Myocyte (in vitro differentiated cells): Measurements from ENCODE around the gene ITGB1BP1. TPM values are rescaled to one million over a fixed set of nuclear protein-coding genes. Genes with fewer than 3 reads are reported as not detected.
A peak's percentile ranks its signal among the peaks of the same experiment; 100 is the strongest.
"Not testable (repeated sequence)": the region's sequence is repeated elsewhere in the genome, so short reads cannot be mapped to it uniquely, and the experiment has no call there.

Experiments used
- DNase-seq: peaks from one replicate; pipeline ENCODE4 v3.0.0-alpha.2; 2012; ENCODE audit warnings: low read depth
- total RNA-seq: library from RNA; depleted of rRNA; stranded (reverse); fragments of >200 nt; gene quantifications from 2 replicates; pipeline ENCODE4 v1.2.3, GENCODE V29; 2014

ITGB1BP1 gene
- total RNA-seq, 1 donor from 2014 or later, result 45.9 TPM

DNA sequence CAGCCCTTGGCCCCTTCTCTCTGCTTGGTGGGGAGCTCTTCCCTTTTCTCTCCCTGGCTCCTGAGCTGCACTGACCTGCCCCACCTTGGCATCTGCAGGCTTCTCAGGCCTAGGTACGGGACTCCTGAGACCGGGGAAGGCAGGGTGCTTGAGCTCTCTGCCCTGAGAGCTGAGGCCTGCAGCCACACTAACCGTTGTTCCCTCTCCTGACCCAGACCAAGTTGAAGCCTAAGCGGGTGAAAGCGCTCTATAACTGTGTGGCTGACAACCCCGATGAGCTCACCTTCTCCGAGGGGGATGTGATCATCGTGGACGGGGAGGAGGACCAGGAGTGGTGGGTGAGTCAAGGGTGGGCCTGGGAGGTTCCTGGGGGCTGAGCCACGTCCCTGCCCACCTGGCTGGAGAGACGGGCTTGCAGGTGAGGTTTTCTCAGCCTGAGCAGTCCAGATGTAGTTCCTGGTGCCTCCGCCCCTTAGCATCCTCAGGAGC, 22.2 kb downstream of the ITGB1BP1 start:
- no peak for DNase-seq

DNA sequence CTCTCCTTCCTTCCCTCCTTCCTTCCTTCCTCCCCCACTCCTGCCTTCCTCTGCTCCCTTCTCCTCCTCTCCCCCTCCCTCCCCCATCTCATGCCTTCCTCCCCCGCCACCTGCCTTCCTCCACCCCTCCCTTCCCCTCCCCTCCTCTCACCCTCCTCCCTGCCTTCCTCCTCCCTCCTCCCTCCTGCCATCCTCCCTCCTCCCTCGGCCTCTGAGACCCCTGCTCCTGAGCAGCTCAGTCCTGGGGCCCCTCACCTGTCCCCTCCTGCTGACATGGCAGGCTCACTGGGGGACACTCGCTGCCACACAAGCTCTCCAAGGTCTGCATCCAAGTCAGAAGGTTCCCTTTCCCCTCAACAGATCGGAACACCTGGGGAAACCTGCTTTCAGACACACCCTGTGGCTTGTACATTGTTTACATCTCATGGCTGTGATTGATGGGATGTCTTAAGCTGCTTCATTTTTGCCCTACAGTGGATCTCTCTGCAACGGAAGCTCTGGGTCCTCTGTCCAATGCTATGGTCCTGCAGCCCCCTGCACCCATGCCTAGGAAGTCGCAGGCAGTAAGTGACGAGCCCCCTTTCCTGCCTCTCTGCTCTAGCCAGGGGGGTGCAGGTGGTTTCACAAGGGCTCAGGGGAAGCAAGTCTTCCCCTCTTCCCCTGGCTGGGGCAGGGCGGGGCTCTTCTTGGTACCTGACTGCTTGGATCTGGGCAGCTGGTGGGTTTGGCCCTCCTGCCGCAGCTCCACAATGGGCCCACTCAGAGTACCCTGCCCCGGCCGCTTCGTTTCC, 22.9 kb downstream of the ITGB1BP1 start:
- DNase-seq, result no peak

DNA sequence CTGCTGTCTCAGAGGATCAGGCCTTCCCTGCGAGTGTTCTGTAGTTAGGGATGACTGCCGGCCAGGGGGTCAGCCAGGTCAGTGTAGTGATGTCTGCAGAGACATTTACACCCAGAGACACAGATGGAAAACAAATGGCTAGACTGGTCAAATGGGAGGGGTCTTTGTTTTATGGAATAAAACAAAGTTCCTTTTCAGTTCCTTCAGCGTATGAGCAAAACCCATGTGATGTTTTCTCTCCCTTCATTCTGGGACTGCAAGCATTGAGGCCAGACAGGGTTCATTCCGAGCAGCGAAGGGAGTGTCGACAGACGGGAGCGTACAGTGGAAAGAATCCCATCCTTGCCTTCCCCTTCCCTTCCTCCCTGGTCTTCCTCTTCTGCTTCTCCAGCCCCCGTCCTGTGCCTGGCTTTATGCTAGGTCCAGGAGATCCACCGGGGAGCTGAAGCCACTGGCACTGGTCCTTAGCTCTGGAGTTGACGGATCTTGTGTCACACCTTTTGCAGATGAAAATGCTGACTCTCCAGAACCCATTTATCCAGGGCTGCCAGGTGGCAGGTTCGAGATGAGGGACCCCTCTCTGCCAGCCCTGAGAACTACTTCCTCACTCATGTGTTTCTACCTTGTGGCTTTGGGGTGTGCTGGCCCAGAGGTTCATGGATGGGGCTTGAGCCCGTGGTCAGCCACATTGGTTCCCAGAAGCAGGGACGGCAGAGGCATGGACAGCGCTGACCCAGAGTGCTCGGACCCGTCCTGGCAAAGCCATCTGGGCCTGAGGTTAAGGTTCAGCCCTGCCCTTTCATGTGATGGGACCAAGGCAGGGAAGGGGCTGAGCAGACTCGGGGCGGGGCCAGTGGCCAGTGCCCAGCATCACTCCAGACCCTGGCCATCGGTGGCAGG, 24.2 kb downstream of the ITGB1BP1 start:
- DNase-seq, result no peak

DNA sequence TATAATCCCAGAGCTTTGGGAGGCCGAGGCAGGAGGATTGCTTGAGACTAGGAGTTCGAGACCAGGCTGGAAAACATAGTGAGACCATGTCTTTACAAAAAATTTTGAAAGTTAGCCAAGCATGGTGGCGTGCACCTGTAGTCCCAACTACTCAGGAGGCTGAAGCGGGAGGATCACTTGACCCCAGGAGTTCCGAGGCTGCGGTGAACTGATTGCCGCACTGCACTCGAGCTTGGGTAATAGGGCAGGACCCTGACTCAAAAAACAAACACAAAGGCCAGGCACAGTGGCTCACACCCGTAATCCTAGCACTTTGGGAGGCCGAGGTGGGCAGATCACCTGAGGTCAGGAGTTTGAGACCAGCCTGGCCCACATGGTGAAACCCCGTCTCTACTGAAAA, 25.1 kb downstream of the ITGB1BP1 start:
- DNase-seq, result not testable (repeated sequence)

DNA sequence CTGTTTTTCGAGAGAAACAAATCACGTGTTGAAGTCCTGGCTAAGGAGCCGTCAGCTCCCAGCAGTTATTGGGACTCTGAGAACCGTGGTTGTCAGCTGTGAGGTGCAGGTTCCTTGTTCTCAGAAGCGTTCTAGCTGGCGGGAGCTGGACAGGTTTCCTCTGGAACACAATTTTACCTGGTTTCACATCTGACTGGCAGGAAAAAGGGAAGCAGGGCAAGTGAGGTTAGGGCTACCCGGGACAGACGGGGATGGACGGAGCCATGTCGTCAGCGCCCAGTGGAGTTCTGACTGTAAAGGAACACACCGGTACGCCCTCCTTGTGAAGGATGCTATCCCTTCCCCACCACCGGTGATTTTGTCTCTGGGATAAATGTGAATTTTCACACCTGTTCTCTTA, 26.1 kb downstream of the ITGB1BP1 start:
- no peak for DNase-seq

DNA sequence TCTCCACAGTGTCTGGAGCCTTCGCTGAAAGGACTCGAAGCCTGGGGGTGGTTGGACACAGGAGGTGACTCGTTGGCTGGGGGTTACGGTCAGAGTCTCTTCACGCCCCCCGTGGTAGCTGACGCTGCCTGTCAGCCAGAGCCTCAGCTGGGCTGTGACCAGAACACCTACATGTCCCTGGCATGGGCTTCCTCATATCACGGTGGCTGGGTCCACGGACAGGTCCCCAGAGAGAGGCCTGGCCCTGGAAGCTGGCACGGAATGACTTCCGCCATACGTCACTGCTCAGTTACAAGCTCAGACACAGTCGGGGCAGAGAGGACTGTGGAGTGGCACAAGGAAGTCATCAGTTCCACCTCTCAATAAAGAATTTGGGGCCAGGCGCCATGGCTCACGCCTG, 28.5 kb downstream of the ITGB1BP1 start:
- no peak for DNase-seq

DNA sequence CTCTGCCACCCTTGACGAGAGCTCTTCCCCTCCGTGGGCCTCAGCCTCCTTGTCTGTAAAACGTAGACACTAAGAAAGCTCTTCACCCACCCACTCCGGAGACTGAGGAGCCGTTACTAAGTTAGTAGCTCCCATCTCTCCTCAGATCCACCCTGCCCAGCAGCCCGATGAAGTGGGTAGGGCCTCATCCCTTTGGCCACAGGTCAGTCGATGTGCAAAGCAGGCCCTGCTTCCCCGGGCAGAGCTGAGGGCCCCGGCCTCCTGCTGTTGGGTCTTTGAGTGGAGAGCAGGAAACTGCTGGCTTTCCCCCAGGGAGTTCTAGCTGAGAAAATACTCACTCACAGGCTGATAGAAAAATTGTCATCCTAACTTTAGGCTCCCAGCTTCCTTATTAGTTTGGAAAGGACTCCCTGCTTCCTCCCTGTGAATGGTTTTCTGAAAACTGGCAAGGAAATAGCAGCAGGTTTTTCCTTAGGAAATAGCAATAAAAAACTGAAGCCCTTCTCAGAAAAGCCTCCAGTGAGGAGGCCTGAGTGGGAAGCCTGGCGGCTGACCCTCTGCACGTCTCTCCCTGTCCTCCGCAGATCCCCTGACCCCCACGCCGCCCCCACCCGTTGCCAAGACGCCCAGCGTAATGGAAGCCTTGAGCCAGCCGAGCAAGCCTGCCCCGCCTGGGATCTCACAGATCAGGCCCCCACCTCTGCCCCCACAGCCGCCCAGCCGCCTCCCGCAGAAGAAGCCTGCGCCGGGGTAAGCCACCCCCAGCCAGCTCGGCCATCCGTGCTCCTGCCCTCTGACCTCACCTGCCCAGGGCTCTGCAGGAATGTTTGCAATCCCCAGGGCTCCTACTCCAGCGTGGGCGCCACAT, 30.2 kb downstream of the ITGB1BP1 start:
- DNase-seq, result no peak

DNA sequence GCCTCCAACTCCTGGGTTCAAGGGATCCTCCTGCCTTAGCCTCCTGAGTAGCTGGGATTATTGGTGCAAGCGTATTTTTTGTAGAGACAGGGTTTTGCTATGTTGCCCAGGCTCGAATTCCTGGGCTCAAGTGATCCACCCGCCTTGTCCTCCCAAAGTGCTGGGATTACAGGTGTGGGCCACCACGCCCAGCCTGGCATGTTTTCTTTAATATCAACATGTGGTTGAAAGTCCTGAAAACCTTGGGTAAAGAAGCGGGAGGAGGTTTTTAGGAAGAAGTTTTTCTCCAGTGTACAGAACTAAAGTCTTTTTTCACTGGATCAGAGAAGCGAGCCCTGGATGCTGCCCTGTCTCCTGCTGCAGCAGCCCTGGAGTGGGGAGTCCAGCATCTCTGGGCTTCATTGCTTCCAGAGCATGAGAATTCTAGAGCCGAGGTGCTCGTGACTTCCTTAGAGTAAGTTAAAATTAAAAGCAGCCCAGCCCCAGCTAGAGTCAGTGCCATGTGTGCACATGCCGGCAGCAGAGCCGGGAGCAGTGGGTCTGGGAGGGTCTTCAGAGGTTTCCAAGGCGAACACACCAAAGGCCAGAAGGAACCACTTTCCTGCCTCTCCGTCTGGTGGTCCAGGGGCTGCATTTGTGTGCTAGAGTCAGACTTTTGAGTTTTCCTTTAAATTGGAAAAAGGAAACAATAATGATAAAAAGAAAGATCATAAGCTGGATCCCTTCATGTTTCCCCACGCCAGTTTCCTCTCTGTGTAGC, 31.2 kb downstream of the ITGB1BP1 start:
- no peak for DNase-seq

DNA sequence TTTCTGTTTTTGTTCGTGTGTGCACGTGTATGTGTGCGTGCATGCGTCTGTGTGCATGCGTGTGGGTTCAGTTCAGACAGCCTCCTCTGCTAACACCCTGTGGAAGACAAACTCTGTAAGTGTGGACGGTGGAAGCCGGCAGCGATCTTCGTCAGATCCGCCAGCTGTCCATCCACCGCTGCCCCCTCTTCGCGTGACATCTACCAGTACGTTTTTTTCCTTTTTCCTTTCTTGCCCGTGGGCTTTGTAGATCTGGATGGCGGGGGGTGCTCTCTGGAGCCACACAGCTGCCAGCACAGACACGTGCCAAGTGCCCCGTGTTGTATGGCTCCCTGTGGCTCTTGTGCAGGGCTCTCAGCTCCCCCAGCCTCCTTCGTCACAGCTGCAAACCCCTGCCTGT, 32.3 kb downstream of the ITGB1BP1 start:
- DNase-seq, result no peak

DNA sequence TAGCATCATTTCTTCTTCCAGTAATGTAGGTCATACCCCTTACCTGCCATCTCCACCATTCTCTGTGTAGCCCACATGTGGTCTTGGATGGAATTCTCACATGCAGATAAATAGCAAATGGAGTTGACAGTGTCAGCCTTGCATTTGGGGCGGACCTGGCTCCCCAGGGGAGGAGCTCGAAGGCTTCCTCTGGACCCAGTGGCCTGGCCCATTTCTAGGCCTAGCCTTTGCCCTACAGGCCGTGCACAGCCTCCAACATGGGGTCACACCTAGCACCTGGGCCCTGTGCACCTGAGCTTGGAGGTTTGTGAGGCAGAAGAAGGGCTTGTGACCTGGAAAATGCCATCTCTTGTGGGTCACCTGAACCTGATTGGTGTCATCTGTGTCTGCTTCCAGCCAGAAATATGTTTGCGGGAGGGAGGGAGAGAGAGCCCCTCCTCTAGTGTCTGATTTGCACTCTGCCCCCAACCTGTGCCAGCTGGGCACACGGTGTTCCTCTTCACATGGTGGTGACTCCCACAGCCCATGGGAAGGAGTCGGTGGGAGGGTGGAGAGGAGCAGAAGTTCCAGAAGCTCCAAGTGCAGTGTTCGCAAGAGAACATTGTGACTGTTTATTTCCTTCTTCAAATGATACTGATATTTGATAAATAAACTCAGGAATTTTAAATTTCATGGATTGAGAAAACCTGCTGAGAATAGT, 33.0 kb downstream of the ITGB1BP1 start:
- no peak for DNase-seq

DNA sequence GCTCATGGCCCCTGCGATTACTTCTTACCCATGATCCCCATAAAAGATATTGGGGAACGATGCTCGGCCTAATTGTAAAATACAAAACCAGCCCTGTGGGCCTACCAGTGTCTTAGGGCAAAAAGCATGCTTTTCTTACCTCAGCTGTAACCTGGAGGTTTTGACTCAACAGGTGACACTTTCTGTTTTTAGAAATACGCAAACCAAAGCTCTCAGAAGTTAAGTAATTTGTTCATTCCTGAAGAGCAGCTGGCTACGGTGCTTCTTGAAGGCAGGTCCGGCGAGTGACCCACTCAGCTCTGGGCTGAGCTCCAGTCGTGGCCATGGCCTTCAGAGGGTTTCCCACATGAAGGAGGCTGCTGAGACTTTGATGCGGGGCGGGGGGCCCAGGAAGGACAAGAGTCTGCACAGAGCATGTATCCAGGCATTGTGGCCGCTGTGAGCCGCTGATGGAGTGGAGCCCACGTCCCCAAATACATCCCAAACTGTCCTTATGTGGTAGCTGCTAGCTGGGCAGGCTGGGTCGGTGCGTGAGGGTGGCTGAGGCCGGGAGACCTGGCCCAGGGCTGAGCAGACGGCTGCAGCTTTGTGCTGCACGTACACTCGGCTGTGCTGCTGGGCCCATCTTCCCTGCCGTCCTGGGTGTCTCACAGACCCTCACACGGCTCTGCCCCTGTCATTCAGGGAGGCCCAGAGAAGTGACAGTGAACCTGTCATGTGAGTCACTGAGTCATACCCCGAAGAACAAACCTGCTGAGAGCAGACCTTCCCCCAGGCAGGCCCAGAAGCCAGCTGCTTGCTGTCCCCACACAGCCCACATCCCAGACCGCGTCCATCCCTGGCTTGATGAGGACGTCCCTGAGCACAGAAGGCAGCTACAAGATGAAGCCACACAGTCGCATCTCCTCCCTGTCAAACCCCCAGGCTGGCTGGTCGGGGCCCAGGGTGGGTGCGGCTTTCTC, 34.1 kb downstream of the ITGB1BP1 start:
- DNase-seq, result peak; percentile 86

DNA sequence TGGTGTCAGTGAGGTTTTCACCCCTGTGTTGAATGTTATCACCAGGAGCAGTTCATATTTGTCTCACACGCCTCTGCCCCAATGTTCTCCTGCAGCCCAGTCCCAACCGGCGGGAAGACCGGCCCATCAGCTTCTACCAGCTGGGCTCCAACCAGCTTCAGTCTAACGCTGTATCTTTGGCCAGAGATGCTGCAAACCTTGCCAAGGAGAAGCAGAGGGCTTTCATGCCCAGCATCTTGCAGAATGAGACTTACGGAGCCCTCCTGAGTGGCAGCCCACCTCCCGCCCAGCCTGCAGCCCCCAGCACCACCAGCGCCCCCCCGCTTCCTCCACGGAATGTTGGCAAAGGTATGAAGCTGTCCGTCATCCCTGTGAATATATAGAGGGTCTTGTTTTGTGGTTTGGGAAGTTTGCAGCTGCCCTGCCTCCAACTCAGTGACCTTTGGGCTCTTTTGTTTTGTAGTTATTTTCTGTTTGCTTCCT, 35.1 kb downstream of the ITGB1BP1 start:
- no peak for DNase-seq

DNA sequence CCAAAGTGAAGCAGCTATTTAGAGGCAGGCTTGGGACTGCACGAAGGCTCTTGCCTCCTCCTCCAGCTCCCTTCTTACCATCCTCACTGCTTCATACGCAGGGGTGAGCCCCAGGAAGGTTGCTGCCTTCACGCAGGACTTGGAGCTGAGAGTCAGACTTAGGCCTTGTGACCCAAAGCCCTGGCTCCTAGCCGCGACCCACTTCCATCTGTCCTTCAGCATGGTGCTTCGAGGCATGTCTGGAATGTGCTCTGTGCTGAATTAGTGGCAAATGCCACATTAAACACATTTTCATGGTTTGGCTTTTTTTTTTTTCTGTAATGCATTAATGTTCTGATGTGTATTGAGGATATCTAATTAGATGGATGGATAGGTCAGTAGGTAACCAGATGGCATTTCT, 37.5 kb downstream of the ITGB1BP1 start:
- DNase-seq, result peak; percentile 63

DNA sequence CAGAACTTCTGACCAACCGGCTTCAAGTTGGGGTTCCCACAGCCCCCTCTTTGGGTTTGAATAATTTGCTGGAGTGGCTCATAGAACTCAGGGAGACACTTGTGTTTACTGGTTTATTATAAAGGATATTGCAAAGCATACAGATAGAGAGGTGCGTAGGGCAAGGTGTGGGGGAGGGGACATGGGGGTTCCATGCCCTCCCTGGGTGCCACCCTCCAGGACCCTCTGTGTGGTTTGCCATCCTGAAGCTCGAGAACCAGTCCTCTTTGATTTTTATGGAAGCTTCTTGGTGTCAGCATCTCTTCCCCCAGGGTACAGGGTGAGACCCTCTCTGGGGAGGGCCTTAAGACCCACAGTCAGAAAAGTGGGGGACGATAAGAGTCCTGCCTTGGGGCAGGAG, 38.8 kb downstream of the ITGB1BP1 start:
- no peak for DNase-seq

DNA sequence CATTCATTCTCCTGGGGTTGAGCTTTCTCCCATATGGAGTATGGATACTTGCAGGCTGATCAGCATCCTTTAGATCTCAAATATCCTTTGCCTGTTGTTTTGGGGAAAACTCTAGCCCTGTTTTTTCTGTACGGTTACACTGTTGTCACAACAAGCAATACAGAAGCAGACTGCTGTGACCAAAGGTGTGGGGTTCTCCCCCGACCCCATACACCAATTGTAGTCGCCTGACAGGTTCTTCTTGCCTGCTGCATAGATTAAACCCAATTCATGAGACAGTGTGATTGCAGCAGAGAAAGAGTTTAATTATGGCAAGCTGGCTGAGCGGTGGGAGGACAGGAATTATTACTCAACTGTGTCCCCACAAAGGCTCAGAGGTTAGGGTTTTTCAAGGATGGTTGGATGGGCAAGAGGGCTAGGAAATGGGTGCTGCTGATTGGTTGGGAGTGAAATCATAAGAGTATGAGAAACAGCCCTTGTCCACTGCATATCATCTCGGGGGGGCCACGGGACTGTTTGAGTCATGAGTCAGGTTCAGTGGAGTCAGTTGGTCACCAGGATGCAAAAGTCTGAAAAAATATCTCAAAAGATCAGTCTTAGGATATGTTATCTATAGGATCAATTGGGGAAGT, 40.6 kb downstream of the ITGB1BP1 start:
- no peak for DNase-seq

DNA sequence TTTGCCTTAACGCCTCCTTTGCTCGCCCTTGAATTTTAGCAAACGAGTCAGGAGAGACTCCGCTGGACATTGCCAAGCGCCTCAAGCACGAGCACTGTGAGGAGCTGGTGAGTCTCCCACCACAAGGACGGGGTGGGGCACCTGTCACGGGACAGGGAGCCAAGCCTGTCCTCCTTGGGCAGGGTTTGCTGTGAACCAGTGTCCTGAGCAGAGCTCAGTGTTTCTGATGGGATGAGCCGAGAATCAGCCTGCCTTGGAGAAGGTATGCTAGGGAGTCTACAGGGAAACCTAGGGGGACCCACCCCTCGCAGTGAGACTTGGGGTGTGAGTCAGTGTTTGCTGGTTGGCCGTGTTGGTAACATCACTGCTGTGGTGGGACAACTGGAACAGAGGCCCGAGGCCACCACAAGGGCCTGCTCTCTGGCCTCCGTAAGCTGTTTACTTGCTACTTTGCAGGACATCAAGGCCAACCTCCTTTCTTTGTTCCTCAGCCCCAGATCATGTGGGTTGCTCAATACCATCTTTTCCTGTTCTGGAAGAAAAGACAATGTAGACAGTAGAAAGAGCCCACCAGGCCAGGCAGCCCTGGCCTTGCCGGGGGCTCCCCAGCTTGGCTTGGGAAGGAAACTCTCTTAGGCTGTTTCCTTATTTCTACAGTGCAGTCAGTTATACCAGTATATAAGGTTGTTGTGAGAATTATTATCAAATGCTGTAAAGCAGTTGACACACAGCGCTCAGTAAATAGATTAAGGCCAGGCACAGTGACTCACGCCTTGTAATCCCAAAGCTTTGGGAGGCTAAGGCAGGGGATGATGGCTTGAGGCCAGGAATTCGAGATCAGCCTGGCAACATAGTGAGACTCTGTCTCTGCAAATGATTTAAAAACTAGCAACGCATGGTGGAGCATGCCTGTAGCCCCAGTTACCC, 42.4 kb downstream of the ITGB1BP1 start:
- DNase-seq, result peak; percentile 90

DNA sequence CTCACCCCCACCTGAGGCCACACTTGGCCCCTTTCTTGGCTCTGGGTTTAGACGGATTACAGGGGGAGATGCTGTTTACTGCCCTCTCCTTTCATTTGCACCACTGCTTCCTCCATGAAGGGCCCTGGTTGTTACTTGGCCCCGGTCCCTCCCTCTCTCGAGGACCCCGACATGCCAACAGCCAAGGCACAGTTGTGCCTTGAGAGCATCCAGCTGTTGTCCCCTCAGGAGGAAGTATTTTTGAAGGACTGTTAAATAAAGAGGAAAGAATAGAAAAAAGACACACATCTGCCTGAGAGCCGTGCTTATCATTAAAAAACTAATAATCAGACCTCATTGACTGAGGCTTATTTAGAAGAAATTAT, 44.0 kb downstream of the ITGB1BP1 start:
- no peak for DNase-seq
